B cell (primary cell): ENCODE measurements around the gene KIR2DL4.
"Not testable (repeated sequence)": the region's sequence is repeated elsewhere in the genome, so short reads cannot be mapped to it uniquely, and the experiment has no call there.

Source experiments
- EZH2 ChIP-seq: IDR thresholded peaks from 2 replicates; pipeline ENCODE4 v1.6.1; 2012; ENCODE audit warnings: borderline replicate concordance, low read depth, mild to moderate bottlenecking, moderate library complexity, low read length; ENCODE audit not compliant: insufficient read depth, poor library complexity, severe bottlenecking
- TF ChIP-seq, protein P1 (sequence below): fragments of 200-600 bp; IDR thresholded peaks from one replicate; pipeline ENCODE4 v1.8.0; 2022; ENCODE audit warnings: antibody characterized with exemption, mild to moderate bottlenecking

- TF ChIP-seq, protein P1, sequence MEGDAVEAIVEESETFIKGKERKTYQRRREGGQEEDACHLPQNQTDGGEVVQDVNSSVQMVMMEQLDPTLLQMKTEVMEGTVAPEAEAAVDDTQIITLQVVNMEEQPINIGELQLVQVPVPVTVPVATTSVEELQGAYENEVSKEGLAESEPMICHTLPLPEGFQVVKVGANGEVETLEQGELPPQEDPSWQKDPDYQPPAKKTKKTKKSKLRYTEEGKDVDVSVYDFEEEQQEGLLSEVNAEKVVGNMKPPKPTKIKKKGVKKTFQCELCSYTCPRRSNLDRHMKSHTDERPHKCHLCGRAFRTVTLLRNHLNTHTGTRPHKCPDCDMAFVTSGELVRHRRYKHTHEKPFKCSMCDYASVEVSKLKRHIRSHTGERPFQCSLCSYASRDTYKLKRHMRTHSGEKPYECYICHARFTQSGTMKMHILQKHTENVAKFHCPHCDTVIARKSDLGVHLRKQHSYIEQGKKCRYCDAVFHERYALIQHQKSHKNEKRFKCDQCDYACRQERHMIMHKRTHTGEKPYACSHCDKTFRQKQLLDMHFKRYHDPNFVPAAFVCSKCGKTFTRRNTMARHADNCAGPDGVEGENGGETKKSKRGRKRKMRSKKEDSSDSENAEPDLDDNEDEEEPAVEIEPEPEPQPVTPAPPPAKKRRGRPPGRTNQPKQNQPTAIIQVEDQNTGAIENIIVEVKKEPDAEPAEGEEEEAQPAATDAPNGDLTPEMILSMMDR = not testable (repeated sequence)
- not testable (repeated sequence) for TF ChIP-seq EZH2
Measured at GRCh38 chr19:54855241-54855640, 51.8 kb downstream of the KIR2DL4 start.
